NCI-H524 treated with DMSO at 0.1 percent for 48 hours (cell line): ENCODE results near the gene PTGES2.
"Not testable (repeated sequence)": the region's sequence is repeated elsewhere in the genome, so short reads cannot be mapped to it uniquely, and the experiment has no call there.

Experiments
- DNase-seq: peaks from one replicate; lab custom pipeline; 2025; lab: John Stamatoyannopoulos, UW

PTGES2 gene

DNA sequence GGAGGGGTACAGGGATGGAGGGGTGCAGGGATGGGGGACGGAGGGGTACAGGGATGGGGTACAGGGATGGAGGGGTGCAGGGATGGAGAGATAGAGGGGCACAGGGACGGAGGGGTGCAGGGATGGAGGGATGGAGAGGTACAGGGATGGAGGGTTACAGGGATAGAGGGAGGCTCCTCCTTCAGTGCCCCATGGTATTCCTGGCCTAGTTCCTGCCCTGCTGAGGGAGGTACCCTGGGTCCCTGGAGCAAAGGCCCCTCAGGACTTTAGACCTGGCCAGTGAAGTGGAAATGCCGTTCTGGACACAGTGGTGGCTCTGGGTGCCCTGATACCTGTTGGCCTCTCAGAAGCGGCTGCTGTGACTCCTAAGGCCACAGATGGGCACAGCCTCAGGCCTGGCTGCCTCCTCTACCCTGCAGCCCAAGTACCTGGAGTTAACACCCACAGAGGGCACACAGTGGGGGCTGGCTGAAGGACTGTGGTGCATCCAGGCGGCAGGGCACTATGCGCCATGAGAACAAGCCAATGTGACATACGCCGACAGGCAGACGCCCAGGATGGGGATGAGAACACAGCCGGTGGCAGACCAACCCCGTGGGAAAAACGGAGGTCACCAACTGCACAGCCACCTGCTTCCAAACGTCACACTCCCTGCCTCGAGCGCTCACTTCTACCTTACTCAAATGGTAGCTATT is 8.4 kb downstream of the PTGES2 start:
- no peak for DNase-seq

DNA sequence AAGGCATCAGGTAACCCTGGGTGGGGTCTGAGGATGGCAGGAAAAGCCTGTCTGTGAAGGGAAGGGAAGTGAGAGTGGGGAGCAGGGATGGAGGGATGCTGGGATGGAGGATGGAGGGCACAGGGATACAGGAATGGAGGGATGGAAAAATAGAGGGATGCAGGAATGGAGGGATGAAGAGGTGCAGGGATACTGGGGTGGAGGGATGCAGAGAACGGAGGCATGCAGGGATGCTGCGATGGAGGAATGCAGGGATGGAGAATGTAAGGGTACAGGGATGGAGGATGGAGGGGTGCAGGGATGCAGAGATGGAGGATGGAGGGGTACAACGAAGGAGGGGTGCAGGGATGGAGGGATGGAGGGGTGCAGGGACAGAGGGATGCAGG is 9.1 kb downstream of the PTGES2 start:
- DNase-seq: no peak

DNA sequence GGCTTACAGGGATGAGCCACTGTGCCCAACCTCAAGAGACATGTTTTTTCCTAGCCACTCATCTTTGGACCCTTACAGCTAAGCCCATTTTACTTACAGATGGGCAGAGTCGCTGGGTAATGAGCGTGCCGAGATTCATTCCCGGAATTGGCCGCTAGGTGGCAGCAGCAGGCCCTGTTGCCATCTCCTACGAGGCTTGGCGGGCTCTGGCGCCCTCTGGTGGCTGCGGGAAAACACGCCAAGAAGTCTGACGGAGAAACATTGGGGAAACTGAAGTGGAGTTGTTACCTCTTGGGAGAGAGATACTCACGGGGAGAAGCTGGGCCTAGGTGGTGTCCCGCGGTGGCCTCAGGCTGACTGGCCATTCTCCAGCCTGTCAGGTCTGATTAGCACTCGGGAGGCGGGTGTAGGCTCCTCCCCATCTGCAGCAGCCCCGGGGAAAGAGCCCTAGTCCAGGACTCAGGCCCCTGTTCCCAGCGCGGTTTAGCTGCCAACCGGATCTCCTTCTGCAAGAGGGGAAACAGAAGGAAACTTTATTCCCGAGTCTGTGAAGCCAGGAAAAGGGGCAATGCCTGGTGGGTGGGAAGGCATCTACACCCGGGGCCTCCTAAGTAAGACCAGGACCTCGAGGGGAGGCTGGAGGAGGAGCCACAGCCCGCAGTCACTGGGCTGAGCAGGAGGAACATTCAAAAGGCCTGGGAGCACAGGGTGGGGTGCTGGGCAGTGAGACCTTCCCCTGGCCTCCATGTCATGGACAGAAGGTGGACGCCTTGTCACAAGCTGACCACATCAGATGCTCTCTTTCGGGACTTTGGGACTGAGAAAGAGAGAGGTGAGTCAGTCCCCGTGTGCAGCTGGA is 9.7 kb downstream of the PTGES2 start:
- peak; percentile 70 for DNase-seq

- no peak for DNase-seq
Measured at GRCh38 chr9:128116104-128117083, 11.1 kb downstream of the PTGES2 start.

DNA sequence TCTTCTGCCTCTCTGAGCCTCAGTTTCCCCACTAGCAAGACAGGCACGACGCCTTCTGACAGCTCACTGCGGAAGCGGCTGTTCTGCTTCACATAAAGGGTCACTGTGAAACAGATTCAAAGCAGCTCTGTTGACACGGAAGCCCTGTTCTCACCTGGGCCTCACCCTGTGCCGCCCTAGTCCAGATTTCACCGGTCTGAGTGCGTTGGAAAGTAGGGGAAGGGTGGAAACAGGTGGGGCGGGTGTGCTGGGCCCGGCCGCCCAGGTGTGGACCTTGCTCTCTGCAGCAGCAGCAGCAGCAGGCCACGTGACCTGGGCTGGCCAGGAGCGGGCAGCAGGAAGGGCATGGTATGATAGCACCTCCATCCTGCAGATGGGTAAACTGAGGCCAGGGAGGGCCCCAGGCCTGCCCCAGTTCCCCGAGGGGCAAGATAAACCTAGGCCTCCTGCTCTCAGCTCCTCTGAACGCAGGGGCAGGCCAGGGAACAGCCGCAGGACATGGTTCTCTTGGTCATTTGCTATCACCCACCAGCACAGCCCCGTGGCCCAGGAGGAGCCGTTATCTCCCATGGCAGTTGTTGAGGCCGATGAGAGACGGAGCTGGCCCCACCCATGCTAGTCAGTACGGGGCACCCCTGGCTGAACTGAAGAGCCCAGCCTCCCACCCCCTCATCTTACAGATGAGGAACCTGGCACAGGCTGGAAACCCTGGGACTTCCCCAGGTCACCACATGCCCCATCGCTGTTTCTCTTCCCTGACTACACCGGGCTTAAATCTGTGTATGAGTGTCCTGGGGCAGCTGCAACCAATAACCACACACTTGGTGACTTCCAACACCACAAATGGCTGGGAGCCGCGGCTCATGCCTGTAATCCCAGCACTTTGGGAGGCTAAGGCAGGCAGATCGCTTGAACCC is 12.1 kb downstream of the PTGES2 start:
- DNase-seq: no peak

- no peak for DNase-seq
Measured at GRCh38 chr9:128114326-128115186, 13.0 kb downstream of the PTGES2 start.

DNA sequence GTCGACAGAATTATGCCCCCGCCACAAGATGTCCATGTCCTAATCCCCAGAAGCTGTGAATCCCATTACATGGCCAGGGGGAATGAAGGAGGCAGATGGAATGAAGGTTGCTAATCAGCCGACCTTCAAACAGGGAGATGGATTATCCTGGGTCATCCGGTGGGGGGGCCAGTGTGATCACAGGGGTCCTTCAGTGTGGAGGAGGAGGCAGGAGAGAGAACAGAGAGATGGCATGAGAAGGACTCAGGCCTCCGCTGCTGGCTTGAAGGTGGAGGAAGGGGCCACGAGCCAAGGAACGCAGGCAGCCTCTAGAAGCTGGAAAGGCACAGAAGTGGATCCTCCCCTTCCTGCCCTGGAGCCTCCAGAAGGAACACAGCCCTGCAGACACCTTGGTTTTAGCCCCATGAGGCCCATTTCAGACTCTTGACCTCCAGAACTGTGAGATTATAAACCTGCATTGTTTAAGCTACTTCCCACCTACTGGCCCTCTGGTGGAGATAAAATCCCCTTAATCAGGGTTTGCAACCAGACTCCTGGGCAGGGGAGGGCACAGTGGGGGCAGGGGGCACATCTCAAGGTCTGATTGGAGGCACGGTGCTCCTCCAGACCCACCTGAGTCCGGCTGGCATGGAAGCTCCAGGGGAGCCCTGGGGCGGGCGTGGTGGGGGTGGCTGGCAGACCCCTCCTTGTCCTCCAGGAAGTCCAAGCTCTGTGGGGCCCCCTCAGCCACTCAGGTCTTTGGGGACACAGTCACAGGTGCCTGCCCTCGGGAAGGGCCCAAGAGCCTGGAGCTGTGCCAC is 13.8 kb downstream of the PTGES2 start:
- DNase-seq: no peak

- not testable (repeated sequence) for DNase-seq
Measured at GRCh38 chr9:128111726-128112125, 15.8 kb downstream of the PTGES2 start.

DNA sequence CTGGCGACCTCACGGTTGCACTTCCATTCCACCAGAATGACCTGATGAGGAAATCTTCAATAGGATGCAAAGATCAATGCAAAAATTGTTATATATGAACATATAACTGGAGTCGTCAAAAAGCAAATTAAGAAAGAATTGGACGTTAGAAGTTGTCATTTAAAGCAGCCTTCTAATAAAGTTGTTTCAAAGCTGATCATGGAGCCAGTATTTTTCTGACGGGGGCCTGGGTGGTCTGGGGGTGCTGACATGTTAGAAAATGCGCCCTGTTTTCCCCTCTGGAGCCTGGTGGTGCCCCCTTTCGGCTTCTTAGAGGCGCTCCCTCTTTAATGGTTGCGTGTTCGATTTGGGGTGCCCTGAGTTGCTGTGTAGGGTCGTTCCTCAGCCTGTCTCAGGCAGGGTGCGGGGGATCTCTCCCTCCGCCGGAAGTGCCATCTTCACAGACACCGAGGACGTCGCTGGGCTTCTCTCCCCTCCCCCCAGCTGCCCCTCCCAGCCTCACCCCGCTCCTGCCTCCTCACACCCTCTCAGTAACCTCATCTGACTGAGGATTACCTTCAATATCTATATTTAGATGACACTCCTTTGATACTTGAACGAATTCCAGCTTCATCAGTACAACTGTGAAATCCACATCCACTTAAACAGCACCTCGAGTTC is 18.3 kb downstream of the PTGES2 start:
- no peak for DNase-seq

GRCh38 chr9:128108269-128109049 is 19.1 kb downstream of the PTGES2 start:
- no peak for DNase-seq

DNA sequence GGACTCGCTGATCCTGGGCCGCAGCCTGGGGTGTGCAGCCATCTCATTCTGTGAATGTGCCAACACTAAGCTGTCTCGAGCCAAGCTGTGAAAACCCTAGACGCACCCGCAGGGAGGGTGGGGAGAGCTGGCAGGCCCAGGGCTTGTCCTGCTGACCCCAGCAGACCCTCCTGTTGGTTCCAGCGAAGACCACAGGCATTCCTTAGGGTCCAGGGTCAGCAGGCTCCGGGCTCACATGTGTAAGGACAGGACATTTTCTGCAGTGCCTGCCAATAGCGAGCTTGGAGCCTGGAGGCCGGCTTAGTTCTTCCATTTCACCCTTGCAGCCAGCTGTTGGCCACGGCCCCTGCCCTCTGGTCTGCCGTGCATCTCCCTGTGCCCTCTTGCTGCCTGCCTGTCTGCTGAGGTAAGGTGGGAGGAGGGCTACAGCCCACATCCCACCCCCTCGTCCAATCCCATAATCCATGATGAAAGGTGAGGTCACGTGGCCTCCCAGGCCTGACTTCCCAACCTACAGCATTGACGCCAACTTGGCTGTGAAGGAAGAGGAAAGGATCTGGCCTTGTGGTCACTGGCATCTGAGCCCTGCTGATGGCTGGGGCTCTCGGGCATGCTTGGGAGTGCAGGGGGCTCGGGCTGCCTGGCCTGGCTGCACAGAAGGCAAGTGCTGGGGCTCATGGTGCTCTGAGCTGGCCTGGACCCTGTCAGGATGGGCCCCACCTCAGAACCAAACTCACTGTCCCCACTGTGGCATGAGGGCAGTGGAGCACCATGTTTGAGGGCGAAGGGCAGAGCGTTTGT is 19.9 kb downstream of the PTGES2 start:
- DNase-seq: no peak

DNA sequence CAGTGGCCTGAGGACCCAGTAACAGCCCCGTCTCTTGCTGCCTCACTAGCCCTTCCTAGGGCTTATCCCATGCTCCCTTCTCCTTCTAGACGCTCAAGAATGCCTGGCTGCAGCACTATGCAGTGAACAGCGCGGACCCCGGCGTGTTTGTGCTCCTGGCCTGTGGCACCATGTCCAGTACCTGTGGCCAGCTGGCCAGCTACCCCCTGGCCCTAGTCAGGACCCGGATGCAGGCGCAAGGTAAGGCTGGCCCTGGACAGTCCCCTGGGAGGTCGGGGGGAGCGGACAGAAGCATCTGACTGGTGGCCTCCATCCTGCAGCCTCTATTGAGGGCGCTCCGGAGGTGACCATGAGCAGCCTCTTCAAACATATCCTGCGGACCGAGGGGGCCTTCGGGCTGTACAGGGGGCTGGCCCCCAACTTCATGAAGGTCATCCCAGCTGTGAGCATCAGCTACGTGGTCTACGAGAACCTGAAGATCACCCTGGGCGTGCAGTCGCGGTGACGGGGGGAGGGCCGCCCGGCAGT is 20.5 kb downstream of the PTGES2 start:
- no peak for DNase-seq

DNA sequence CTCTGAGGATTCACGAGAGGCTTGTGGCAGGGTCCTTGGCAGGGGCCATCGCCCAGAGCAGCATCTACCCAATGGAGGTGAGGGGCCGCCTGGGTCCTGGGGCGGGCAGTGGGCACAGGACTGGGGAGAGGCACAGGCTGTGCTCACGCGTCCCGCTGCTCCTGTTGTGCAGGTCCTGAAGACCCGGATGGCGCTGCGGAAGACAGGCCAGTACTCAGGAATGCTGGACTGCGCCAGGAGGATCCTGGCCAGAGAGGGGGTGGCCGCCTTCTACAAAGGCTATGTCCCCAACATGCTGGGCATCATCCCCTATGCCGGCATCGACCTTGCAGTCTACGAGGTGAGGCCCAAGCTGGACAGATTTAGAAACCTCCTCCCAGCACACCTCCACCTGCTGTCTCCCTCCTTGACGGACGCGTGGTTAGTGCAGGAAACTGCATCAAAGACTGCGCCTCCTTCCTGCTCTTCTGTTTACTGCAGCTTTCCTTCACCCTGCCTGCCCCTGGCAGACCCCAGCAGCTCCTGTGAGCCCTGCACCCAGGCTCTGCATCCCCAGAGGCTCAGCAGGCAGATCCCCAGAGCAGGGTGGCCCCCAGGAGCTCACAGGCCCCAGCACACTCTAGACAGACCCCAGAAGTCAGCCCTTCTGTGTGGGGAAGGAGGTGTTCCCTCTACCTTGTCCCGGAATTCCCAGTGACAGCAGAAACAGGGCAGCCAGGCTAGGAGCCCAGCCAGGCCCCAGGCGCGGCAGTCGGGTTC is 21.2 kb downstream of the PTGES2 start:
- no peak for DNase-seq

GRCh38 chr9:128105538-128106175 is 21.9 kb downstream of the PTGES2 start:
- no peak for DNase-seq

- no peak for DNase-seq
Measured at GRCh38 chr9:128104171-128104618, 23.3 kb downstream of the PTGES2 start.

DNA sequence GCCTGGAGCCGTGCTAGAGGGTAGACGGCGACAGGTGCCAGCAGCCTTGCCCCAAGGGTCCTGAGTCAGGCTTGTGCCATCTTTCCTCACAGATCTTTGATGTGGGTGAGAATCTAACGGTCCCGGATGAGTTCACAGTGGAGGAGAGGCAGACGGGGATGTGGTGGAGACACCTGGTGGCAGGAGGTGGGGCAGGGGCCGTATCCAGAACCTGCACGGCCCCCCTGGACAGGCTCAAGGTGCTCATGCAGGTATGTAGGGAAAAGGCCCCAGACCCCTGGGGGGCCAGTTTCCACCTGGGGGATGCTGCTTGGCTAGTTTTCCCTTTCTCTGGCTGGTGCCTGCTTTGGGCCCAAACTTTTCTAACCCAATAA is 24.0 kb downstream of the PTGES2 start:
- no peak for DNase-seq
